SK-N-SH (cell line): ENCODE results near the gene SELENOS. TPM values are rescaled to one million over a fixed set of nuclear protein-coding genes. Genes with fewer than 3 reads are reported as not detected.

Experiments used
- CTCF ChIA-PET: fragments of 300-600, 350-600 bp; formaldehyde crosslinking; extraction: SDS; loops from one replicate; lab custom pipeline; 2021; lab: Yijun Ruan, JAX
- POLR2A ChIA-PET: fragments of 350-600 bp; sonication (Branson Sonifier 250); formaldehyde crosslinking; extraction: SDS; loops from one replicate; lab custom pipeline; 2020; ENCODE audit warnings: antibody characterized with exemption, inconsistent platforms; lab: Yijun Ruan, JAX
- DNase-seq: peaks from one replicate; pipeline ENCODE4 v3.0.0; 2012
- H2AFZ ChIP-seq: fragments of 200-600 bp; sonication (generic); 2 replicates; pipeline ENCODE4 v1.8.1; 2016; ENCODE audit warnings: antibody characterized with exemption, mild to moderate bottlenecking, low read depth
- H3F3A ChIP-seq: fragments of 200-600 bp; sonication (generic); replicated peaks from 2 replicates; pipeline ENCODE3; 2016; ENCODE audit warnings: antibody characterized with exemption, mild to moderate bottlenecking; ENCODE audit not compliant: insufficient read depth
- H3K27ac ChIP-seq, 2 experiments: fragments of 200-500 bp in 1 of 2; fragments of 200-600 bp in 1 of 2; sonication (Bioruptor generic) in 1 of 2; sonication (generic), shearing (Covaris generic) in 1 of 2; 2 replicates each; pipeline versions ENCODE4 v1.5.1 to v1.6.1; 2014 to 2016; ENCODE audit warnings: low read depth in 2 of 2, inconsistent platforms in 1 of 2, low read length in 1 of 2, mild to moderate bottlenecking in 1 of 2, mixed read lengths in 1 of 2
- H3K27me3 ChIP-seq: fragments of 200-600 bp; sonication (generic), shearing (Covaris generic); 2 replicates; pipeline ENCODE4 v1.6.1; 2016; ENCODE audit warnings: mixed run types; ENCODE audit not compliant: insufficient read depth
- H3K36me3 ChIP-seq, 2 experiments: fragments of 200-500 bp in 1 of 2; fragments of 200-600 bp in 1 of 2; sonication (Bioruptor generic) in 1 of 2; sonication (generic) in 1 of 2; replicated peaks in 1 of 2; 2 replicates each; pipeline versions ENCODE3 to v1.5.1; 2014 to 2016; ENCODE audit warnings: low read length in 1 of 2, mild to moderate bottlenecking in 1 of 2; ENCODE audit not compliant: insufficient read depth in 2 of 2, control insufficient read depth in 1 of 2
- H3K4me1 ChIP-seq, 2 experiments: fragments of 200-500 bp in 1 of 2; fragments of 200-600 bp in 1 of 2; sonication (Bioruptor generic) in 1 of 2; sonication (generic), shearing (Covaris generic) in 1 of 2; 2 replicates each; pipeline versions ENCODE4 v1.5.1 to v1.6.1; 2014 to 2016; ENCODE audit warnings: low read depth in 1 of 2, low read length in 1 of 2, mixed run types in 1 of 2; ENCODE audit not compliant: insufficient read depth in 2 of 2, control insufficient read depth in 1 of 2
- H3K4me2 ChIP-seq: fragments of 200-600 bp; sonication (generic), shearing (Covaris generic); 2 replicates; pipeline ENCODE4 v1.6.1; 2017; ENCODE audit warnings: mixed run types
- H3K4me3 ChIP-seq, 2 experiments: fragments of 200-500 bp in 1 of 2; fragments of 200-600 bp in 1 of 2; sonication (Bioruptor generic) in 1 of 2; sonication (generic), shearing (Covaris generic) in 1 of 2; 2 replicates each; pipeline versions ENCODE4 v1.5.1 to v1.8.1; 2014 to 2016; ENCODE audit warnings: low read depth in 2 of 2, inconsistent platforms in 1 of 2, low read length in 1 of 2, mild to moderate bottlenecking in 1 of 2, mixed read lengths in 1 of 2, moderate library complexity in 1 of 2
- H3K79me2 ChIP-seq: fragments of 200-600 bp; sonication (generic); 2 replicates; pipeline ENCODE4 v1.8.1; 2017; ENCODE audit warnings: mild to moderate bottlenecking; ENCODE audit not compliant: insufficient read depth
- H3K9ac ChIP-seq: fragments of 200-600 bp; sonication (generic); 2 replicates; pipeline ENCODE4 v1.6.1; 2017; ENCODE audit warnings: mixed run types
- H3K9me2 ChIP-seq: fragments of 200-600 bp; sonication (generic); 2 replicates; pipeline ENCODE4 v1.6.1; 2017; ENCODE audit warnings: mixed run types
- H3K9me3 ChIP-seq: fragments of 200-600 bp; sonication (generic); 2 replicates; pipeline ENCODE4 v1.6.1; 2017; ENCODE audit warnings: mixed run types, mild to moderate bottlenecking, moderate library complexity
- H4K20me1 ChIP-seq: fragments of 200-600 bp; sonication (generic); 2 replicates; pipeline ENCODE4 v1.6.1; 2017; ENCODE audit warnings: mild to moderate bottlenecking, mixed run types; ENCODE audit not compliant: insufficient read depth
- CHD2 ChIP-seq: fragments of 150-350 bp; IDR thresholded peaks from 2 replicates; pipeline ENCODE4 v1.6.1; 2018; ENCODE audit warnings: low read length; ENCODE audit not compliant: partially characterized antibody
- EZH2phosphoT487 ChIP-seq: fragments of 200-600 bp; sonication (generic); IDR thresholded peaks from 2 replicates; pipeline ENCODE4 v1.6.1; 2017; ENCODE audit warnings: low read depth, mixed run types, mild to moderate bottlenecking, antibody characterized with exemption, moderate library complexity, borderline replicate concordance
- FOSL2 ChIP-seq: IDR thresholded peaks from 2 replicates; pipeline ENCODE4 v1.4.0; 2012; ENCODE audit warnings: low read depth, mild to moderate bottlenecking, moderate library complexity, borderline replicate concordance
- FOXJ3 ChIP-seq: sonication (generic); formaldehyde crosslinking; IDR thresholded peaks from 2 replicates; pipeline ENCODE4 v1.5.1; 2020; ENCODE audit warnings: mild to moderate bottlenecking, missing genetic modification reagents
- FOXM1 ChIP-seq: IDR thresholded peaks from 2 replicates; pipeline ENCODE4 v1.4.0; 2012; ENCODE audit warnings: low read depth, mild to moderate bottlenecking
- GABPA ChIP-seq: IDR thresholded peaks from 2 replicates; pipeline ENCODE4 v1.4.0; 2012; ENCODE audit warnings: low read depth, mild to moderate bottlenecking
- JUND ChIP-seq: IDR thresholded peaks from 2 replicates; pipeline ENCODE4 v1.4.0; 2012
- MEF2A ChIP-seq: IDR thresholded peaks from 2 replicates; pipeline ENCODE4 v1.4.0; 2012; ENCODE audit warnings: low read depth, borderline replicate concordance
- MXI1 ChIP-seq: IDR thresholded peaks from 2 replicates; pipeline ENCODE4 v1.6.1; 2012; ENCODE audit warnings: mild to moderate bottlenecking, low read depth, low read length, improper control_type of control experiment
- NFIC ChIP-seq: IDR thresholded peaks from 2 replicates; pipeline ENCODE4 v1.4.0; 2012; ENCODE audit warnings: borderline replicate concordance
- NRF1 ChIP-seq: IDR thresholded peaks from 2 replicates; pipeline ENCODE4 v1.6.1; 2012; ENCODE audit warnings: low read depth, mild to moderate bottlenecking, low read length
- POLR2AphosphoS5 ChIP-seq: IDR thresholded peaks from 2 replicates; pipeline ENCODE4 v1.6.1; 2012; ENCODE audit warnings: low read depth, low read length
- RAD21 ChIP-seq: IDR thresholded peaks from 2 replicates; pipeline ENCODE4 v1.6.1; 2012; ENCODE audit warnings: mild to moderate bottlenecking, low read length
- SMC3 ChIP-seq: IDR thresholded peaks from 2 replicates; pipeline ENCODE4 v1.6.1; 2012; ENCODE audit warnings: low read depth, low read length, improper control_type of control experiment
- TCF12 ChIP-seq: IDR thresholded peaks from 2 replicates; pipeline ENCODE4 v1.4.0; 2012
- TEAD4 ChIP-seq: IDR thresholded peaks from 2 replicates; pipeline ENCODE4 v1.4.0; 2012; ENCODE audit warnings: mild to moderate bottlenecking, borderline replicate concordance; ENCODE audit not compliant: insufficient read depth
- USF1 ChIP-seq: IDR thresholded peaks from 2 replicates; pipeline ENCODE4 v1.4.0; 2012; ENCODE audit warnings: low read depth, borderline replicate concordance
- USF2 ChIP-seq: fragments of 150-350 bp; IDR thresholded peaks from 2 replicates; pipeline ENCODE4 v1.6.1; 2017; ENCODE audit warnings: antibody characterized with exemption, low read length, low read depth, borderline replicate concordance
- YY1 ChIP-seq: IDR thresholded peaks from 2 replicates; pipeline ENCODE4 v1.4.0; 2012; ENCODE audit warnings: low read depth, mild to moderate bottlenecking
- ZBTB33 ChIP-seq: IDR thresholded peaks from 2 replicates; pipeline ENCODE4 v1.4.0; 2012; ENCODE audit warnings: low read depth, borderline replicate concordance
- WGBS: methylation state at CpG from one replicate; pipeline ENCODE4 v1.1.6; 2017; ENCODE audit warnings: low lambda C conversion rate; 5-methylcytosine and 5-hydroxymethylcytosine counted together
- polyA plus RNA-seq, 3 experiments: library from polyadenylated mRNA; depleted of rRNA; stranded (reverse); fragments of >200 nt; gene quantifications; 2 replicates each; pipeline ENCODE4 v1.2.3, GENCODE V29; 2012

Gene SELENOS
- polyA plus RNA-seq, 1 of the 3 experiments (the other 2 are of a cell fraction), result 101 TPM

GRCh38 chr15:101240358-101240757 is 36.9 kb downstream of the SELENOS start:
- TF ChIP-seq CHD2 (no peak), SMC3 (no peak), JUND (no peak), ZBTB33 (no peak), USF2 (no peak), NRF1 (no peak), EZH2phosphoT487 (no peak), TEAD4 (no peak), MXI1 (no peak), USF1 (no peak), FOXJ3 (CRISPR knock-in tag) (no peak), TCF12 (no peak), POLR2AphosphoS5 (no peak), RAD21 (no peak), FOXM1 (no peak), MEF2A (no peak), NFIC (no peak), YY1 (no peak), GABPA (no peak), FOSL2 (no peak)
- Histone ChIP-seq H3K9ac (no peak overlapping the region), H4K20me1 (peaks cover 84% of the 10 kb centered on the region), H3K36me3 (peaks cover 0 to 8% of the 10 kb centered on the region in 2 experiments), H3K4me3 (no peak overlapping the region), H3K9me3 (no peaks in the 10 kb centered on the region), H3K4me1 (peaks cover 15 to 23% of the 10 kb centered on the region in 2 experiments; a peak in 1 of 4 replicates), H2AFZ (no peak overlapping the region), H3K79me2 (peaks cover 100% of the 10 kb centered on the region), H3K27ac (no peak overlapping the region; a peak in 1 of 4 replicates), H3K9me2 (0 out of 2 replicates have a peak, but pooled peaks cover 3% of the 10 kb centered on the region), H3K4me2 (no peak overlapping the region), H3K27me3 (no peaks in the 10 kb centered on the region), H3F3A (no peaks in the 10 kb centered on the region)
- ChIA-PET CTCF (interaction anchor here (1.2 to 2.1 kb wide), 2 partner anchors 10 to 232 kb away, joined by 3 to 15 read pairs; no protein-coding TSS in a partner anchor), POLR2A (no interaction called here)
- 93% methylated on average over 5 of the region's 5 CpGs for WGBS
- DNase-seq, result no peak
